ENCODE measurements around the gene HGF. TPM values are rescaled to one million over a fixed set of nuclear protein-coding genes. Genes with fewer than 3 reads are reported as not detected.

Gene HGF
- total RNA-seq, 2 donors from 2014 or later: 0.20 to 0.29 TPM

DNA sequence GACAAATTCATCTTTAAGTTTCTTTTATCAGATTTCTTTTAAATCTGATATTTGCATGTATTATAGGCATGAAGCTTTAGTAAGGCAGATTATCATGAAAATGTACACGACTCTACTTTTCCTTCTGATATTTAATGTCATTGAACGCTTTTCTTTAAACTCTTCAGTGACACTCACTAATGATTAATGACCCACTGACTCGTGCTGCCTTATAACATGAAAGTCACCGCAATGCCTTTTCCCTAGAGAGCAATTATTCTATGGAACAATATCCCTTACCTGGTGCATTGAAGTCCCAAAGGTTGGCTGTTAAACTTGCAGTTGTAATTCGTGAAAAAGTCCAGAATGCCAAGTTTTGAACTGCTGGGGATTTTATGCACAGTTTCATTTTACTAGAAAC is 33.4 kb upstream of the HGF start:
- WGBS, 2 experiments (ENCODE audit: insufficient coverage in 1 of 2, insufficient read length in 1 of 2): 93% methylated on average over 5 of the region's 5 CpGs
- Mint-ChIP-seq H3K4me3 (no peak overlapping the region), H3K27me3 (ENCODE audit: insufficient read depth) (no peaks in the 10 kb centered on the region), H3K4me1 (peaks cover 9% of the 10 kb centered on the region), H3K27ac (no peak overlapping the region), H3K36me3 (ENCODE audit: low read depth) (no peaks in the 10 kb centered on the region), H3K9me3 (no peaks in the 10 kb centered on the region)
- DNase-seq: no peak
- no peaks in the 10 kb centered on the region for H3K27me3 ChIP-seq (ENCODE audit: control insufficient read depth, insufficient read depth, low read length, poor library complexity, severe bottlenecking)
- H3K36me3 ChIP-seq (ENCODE audit: control insufficient read depth, insufficient read depth, low read length): no peaks in the 10 kb centered on the region
- no peaks in the 10 kb centered on the region for H3K9me3 ChIP-seq (ENCODE audit: control insufficient read depth, low read length)
- H3K4me1 ChIP-seq (ENCODE audit: control insufficient read depth, insufficient read depth, low read length): no peaks in the 10 kb centered on the region
- H3K4me3 ChIP-seq (ENCODE audit: low read length): no peak overlapping the region
- TF ChIP-seq, protein P1, sequence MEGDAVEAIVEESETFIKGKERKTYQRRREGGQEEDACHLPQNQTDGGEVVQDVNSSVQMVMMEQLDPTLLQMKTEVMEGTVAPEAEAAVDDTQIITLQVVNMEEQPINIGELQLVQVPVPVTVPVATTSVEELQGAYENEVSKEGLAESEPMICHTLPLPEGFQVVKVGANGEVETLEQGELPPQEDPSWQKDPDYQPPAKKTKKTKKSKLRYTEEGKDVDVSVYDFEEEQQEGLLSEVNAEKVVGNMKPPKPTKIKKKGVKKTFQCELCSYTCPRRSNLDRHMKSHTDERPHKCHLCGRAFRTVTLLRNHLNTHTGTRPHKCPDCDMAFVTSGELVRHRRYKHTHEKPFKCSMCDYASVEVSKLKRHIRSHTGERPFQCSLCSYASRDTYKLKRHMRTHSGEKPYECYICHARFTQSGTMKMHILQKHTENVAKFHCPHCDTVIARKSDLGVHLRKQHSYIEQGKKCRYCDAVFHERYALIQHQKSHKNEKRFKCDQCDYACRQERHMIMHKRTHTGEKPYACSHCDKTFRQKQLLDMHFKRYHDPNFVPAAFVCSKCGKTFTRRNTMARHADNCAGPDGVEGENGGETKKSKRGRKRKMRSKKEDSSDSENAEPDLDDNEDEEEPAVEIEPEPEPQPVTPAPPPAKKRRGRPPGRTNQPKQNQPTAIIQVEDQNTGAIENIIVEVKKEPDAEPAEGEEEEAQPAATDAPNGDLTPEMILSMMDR (conservative IDR thresholded peaks at IDR 0.05): no peak
- no peak overlapping the region for H3K27ac ChIP-seq (ENCODE audit: low read depth, low read length)
- no peak overlapping the region for H3K9ac ChIP-seq (ENCODE audit: extremely low read depth, low read length, poor library complexity, severe bottlenecking)

DNA sequence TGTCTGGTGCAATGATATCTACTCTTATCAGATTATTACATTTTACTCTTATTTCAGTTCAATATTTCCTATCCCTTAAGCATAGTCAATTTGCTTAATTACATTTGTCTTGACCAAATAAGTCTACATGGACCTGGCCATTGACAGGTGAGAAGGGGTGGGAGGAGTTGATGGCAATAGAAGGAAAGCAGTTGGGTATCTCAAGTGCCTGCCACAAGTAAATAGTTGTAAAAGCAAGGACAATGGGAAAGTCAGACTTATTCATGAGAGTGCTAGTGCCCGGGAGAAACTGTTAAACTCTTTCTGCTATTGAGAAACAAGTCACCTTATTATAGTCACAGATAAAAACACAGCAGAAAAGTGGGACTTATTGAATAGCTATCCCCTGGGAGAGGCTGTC is 32.4 kb upstream of the HGF start:
- TF ChIP-seq, protein P1 (conservative IDR thresholded peaks at IDR 0.05): no peak
- WGBS, 2 experiments (ENCODE audit: insufficient coverage in 1 of 2, insufficient read length in 1 of 2): 27% methylated on average over 1 of the region's 1 CpG; no CpG with 5 or more reads in 1 of the 2 experiments
- Histone ChIP-seq H3K4me1 (ENCODE audit: control insufficient read depth, insufficient read depth, low read length) (no peaks in the 10 kb centered on the region), H3K9me3 (ENCODE audit: control insufficient read depth, low read length) (no peaks in the 10 kb centered on the region), H3K9ac (ENCODE audit: extremely low read depth, low read length, poor library complexity, severe bottlenecking) (no peak overlapping the region), H3K4me3 (ENCODE audit: low read length) (no peak overlapping the region), H3K36me3 (ENCODE audit: control insufficient read depth, insufficient read depth, low read length) (no peaks in the 10 kb centered on the region), H3K27ac (ENCODE audit: low read depth, low read length) (no peak overlapping the region), H3K27me3 (ENCODE audit: control insufficient read depth, insufficient read depth, low read length, poor library complexity, severe bottlenecking) (no peaks in the 10 kb centered on the region)
- Mint-ChIP-seq H3K27ac (no peak overlapping the region), H3K4me3 (no peak overlapping the region), H3K27me3 (ENCODE audit: insufficient read depth) (no peaks in the 10 kb centered on the region), H3K9me3 (no peaks in the 10 kb centered on the region), H3K36me3 (ENCODE audit: low read depth) (no peaks in the 10 kb centered on the region), H3K4me1 (peaks cover 9% of the 10 kb centered on the region)
- no peak for DNase-seq

- Mint-ChIP-seq H3K27ac (no peak overlapping the region), H3K36me3 (ENCODE audit: low read depth) (no peaks in the 10 kb centered on the region), H3K9me3 (no peaks in the 10 kb centered on the region), H3K4me3 (no peak overlapping the region), H3K27me3 (ENCODE audit: insufficient read depth) (no peaks in the 10 kb centered on the region), H3K4me1 (peaks cover 9% of the 10 kb centered on the region)
- TF ChIP-seq, protein P1 (conservative IDR thresholded peaks at IDR 0.05): no peak
- Histone ChIP-seq H3K4me1 (ENCODE audit: control insufficient read depth, insufficient read depth, low read length) (no peaks in the 10 kb centered on the region), H3K4me3 (ENCODE audit: low read length) (no peak overlapping the region), H3K27me3 (ENCODE audit: control insufficient read depth, insufficient read depth, low read length, poor library complexity, severe bottlenecking) (no peaks in the 10 kb centered on the region), H3K36me3 (ENCODE audit: control insufficient read depth, insufficient read depth, low read length) (no peaks in the 10 kb centered on the region), H3K9ac (ENCODE audit: extremely low read depth, low read length, poor library complexity, severe bottlenecking) (no peak overlapping the region), H3K9me3 (ENCODE audit: control insufficient read depth, low read length) (no peaks in the 10 kb centered on the region), H3K27ac (ENCODE audit: low read depth, low read length) (no peak overlapping the region)
- no peak for DNase-seq
- 86 to 100% methylated on average over 2 to 5 of the region's 5 CpGs for WGBS, 2 experiments (ENCODE audit: insufficient coverage in 1 of 2, insufficient read length in 1 of 2)
Measured at GRCh38 chr7:81801532-81801931, 31.7 kb upstream of the HGF start.

Measured in endodermal cell (in vitro differentiated cells).